GM12865 (cell line): ENCODE data around the gene LRRC1.
A peak's percentile ranks its signal among the peaks of the same experiment; 100 is the strongest.

ENCODE experiments used
- DNase-seq: peaks from one replicate; pipeline ENCODE4 v3.0.0; 2010; ENCODE audit warnings: low read depth
- H3K4me3 ChIP-seq: 2 replicates; pipeline ENCODE4 v1.5.1; 2011; ENCODE audit warnings: mild to moderate bottlenecking, low read depth, low read length, control low read depth
- CTCF ChIP-seq: IDR thresholded peaks from 2 replicates; pipeline ENCODE4 v1.5.1; 2011; ENCODE audit warnings: low read length, control low read depth, low read depth, inconsistent platforms; ENCODE audit not compliant: insufficient read depth; ENCODE audit errors: missing control alignments

Gene LRRC1

GRCh38 chr6:53917464-53917842 is 122.6 kb downstream of the LRRC1 start:
- no peak overlapping the region for H3K4me3 ChIP-seq
- DNase-seq, result peak; percentile 22
- no peak for TF ChIP-seq CTCF

GRCh38 chr6:53918854-53919510 is 124.2 kb downstream of the LRRC1 start:
- no peak for DNase-seq
- TF ChIP-seq CTCF, result no peak
- no peak overlapping the region for H3K4me3 ChIP-seq

- DNase-seq, result no peak
- H3K4me3 ChIP-seq, result no peak overlapping the region
- TF ChIP-seq CTCF, result no peak
These were observed 125.1 kb downstream of the LRRC1 start for GRCh38 chr6:53919881-53920360.

GRCh38 chr6:53920881-53921280 is 126.1 kb downstream of the LRRC1 start:
- DNase-seq, result no peak
- H3K4me3 ChIP-seq, result no peak overlapping the region
- no peak for TF ChIP-seq CTCF

GRCh38 chr6:53921639-53922038 is 126.8 kb downstream of the LRRC1 start:
- H3K4me3 ChIP-seq, result no peak overlapping the region
- no peak for TF ChIP-seq CTCF
- DNase-seq, result no peak

GRCh38 chr6:53922539-53922981 is 127.8 kb downstream of the LRRC1 start:
- no peak overlapping the region for H3K4me3 ChIP-seq
- no peak for TF ChIP-seq CTCF
- DNase-seq, result no peak

- peak; percentile 23 for DNase-seq
- TF ChIP-seq CTCF, result no peak
These were observed 129.5 kb downstream of the LRRC1 start for GRCh38 chr6:53924277-53924676.

More at GRCh38 chr6:53924277-53924676, 129.5 kb downstream of the LRRC1 start:
- no peak overlapping the region for H3K4me3 ChIP-seq
